GM18498 (cell line): Measurements from ENCODE around the gene HS3ST5.
"Not testable (repeated sequence)": the region's sequence is repeated elsewhere in the genome, so short reads cannot be mapped to it uniquely, and the experiment has no call there.

Source experiments
- ATAC-seq: cut with Tn5 transposase; IDR thresholded peaks from one replicate; pipeline ENCODE4 v1.9.1; 2021; ENCODE audit warnings: mild to moderate bottlenecking, moderate library complexity; ENCODE audit not compliant: unreplicated experiment

Gene HS3ST5

DNA sequence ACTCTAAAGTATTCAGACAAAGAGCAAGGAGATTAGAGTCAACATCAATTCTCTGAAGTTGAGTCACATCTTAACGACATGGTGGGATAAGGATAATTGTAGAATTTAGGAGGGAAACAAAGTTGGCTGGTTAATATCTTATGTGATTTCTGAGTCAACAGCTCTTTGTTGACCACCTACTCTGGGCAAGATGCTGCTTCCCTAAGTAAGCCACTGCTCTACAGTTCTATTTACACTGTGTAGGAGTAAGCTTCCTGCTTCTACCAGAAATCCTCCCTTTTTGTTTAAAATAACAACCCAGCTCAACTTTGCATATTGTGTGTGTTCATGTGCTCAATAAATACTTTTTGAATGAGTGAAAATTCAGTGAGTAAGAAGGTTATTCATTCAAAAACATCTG is 3.1 kb downstream of the HS3ST5 start:
- ATAC-seq: no peak

GRCh38 chr6:114334237-114334636 is 8.6 kb downstream of the HS3ST5 start:
- ATAC-seq: no peak

GRCh38 chr6:114327074-114327473 is 15.7 kb downstream of the HS3ST5 start:
- ATAC-seq: no peak

GRCh38 chr6:114323784-114324183 is 19.0 kb downstream of the HS3ST5 start:
- no peak for ATAC-seq

- no peak for ATAC-seq
Observed at GRCh38 chr6:114319749-114320148, 23.1 kb downstream of the HS3ST5 start.

DNA sequence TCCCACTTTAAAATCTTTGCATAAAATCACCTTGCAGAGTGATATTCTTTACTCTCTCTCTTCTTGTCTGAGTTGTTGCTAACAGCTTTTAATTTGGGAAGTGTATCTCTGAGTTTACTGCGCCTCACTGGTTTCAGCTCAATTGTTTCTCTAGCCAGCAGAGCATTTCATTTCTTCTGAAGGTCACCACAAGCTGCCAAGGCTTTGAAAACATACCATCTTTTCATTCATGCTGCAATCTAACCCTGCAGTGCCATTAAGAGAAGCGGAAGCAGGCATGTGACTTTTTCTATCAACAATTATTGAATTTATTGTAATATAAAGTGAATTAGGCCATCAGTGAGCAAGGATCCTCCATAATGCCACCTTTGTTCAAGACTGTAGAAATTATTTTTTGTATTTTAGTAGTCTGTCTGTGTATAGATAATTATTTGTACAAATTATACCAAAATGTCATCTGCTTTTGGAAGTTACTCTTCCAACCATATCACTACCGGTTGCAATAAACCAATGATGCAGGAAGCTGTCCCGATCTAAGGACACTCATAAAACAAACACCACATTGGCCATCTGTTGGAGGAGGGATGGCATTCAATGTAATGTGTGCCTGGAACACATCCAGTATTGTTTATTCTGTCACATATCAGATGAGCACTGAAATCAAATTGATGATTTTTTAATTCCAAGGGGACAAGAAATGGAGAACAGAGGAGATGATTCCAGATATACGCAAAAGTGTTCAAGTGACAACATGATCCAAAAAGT is 26.8 kb downstream of the HS3ST5 start:
- ATAC-seq: no peak

DNA sequence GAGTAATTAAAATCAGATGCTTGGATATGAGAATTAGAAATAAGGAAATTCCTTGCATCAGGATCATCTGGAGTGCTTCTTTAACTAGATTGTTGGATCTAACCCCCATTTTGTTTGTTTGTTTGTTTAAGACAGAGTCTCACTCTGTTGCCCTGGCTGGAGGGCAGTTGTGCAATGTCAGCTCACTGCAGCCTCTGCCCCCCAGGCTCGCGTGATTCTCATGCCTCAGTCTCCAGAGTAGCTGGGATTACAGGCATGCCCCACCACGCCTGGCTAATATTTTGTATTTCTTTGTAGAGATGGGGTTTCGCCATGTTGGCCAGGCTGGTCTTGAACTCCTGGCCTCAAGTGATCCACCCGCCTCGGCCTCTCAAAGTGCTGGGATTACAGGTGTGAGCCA is 29.0 kb downstream of the HS3ST5 start:
- not testable (repeated sequence) for ATAC-seq

DNA sequence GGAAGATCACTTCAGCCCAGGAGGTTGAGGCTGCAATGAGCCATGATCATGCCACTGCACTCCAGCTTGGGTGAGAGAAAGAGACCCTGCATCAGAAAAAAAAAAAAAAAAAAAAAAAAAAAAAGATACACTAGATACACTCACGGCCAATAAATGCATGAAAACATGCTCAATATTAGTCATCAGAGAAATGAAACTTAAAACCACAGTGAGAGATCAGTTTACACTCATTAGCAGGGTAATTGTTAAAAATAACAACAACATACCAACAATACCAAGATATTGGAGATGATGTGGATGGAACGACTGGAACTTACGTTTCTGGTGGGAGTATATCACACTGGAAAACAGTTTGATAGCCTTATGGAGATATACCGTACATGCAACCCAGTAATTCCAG is 29.9 kb downstream of the HS3ST5 start:
- ATAC-seq: no peak

DNA sequence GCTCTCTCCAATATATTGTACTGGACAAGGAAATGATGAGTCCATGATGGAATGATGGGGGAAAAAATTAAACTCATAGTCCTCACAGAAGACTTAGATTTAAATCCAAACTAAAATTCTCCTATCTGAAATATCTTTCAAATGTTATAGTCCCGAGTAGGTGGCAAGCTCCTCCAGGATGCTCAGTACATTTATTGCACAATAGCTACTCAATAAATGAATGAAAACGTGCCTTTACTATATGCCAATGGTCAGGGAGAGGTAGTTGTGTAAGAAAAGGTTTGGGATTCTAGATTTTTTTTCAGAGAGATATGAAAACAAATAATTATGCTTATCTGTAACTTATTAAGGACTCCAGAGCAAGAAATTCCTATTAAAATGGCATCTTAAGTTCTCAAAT is 32.8 kb downstream of the HS3ST5 start:
- no peak for ATAC-seq

DNA sequence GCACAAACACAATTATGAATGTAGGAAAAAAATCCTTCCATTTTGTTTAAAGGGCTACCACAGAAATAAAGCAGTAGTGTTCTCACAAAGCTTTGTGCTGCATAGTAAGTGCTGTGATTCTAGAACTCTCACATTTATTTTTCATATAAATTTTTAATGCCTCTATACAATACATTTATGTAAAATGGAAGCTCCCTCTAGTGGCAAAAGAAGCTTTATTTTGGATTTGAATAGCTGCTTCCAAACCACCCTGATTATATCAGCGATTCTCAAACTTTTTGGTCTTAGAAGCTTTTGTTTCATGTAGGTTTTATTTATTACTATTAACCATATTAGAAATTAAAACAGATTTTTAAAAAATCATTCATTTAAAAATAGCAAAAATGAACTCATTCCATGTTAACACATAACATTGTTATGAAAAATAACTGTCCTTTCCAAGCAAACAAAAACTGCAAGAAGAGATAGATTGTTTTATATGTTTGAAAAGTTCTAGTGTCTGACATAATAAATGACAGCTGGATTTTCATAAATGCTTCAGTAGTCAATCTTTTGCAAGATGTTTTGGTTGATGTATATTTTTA is 38.4 kb downstream of the HS3ST5 start:
- ATAC-seq: no peak

GRCh38 chr6:114301596-114302219 is 41.1 kb downstream of the HS3ST5 start:
- ATAC-seq: no peak

- no peak for ATAC-seq
Observed at GRCh38 chr6:114297135-114297534, 45.7 kb downstream of the HS3ST5 start.

GRCh38 chr6:114292431-114292830 is 50.4 kb downstream of the HS3ST5 start:
- no peak for ATAC-seq

GRCh38 chr6:114291428-114291827 is 51.4 kb downstream of the HS3ST5 start:
- no peak for ATAC-seq

DNA sequence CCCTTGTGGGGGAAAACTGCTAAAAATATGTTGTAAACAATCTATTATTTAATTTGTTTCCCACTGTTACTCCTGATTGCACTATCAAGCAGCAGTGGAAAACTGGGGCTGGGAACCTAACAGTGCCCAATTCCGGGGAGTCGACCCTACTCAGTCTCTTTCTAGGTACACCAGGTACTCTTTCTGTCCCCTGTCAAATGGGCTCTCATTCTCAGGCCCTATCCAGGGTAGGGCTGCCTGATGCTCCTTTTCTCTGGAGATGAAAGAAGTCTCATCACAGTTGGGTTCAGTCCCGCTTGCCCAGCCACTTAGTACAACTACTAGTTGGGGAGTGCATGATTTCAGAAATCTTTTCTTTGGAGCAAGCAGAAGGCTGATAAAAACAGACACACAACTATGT is 52.0 kb downstream of the HS3ST5 start:
- no peak for ATAC-seq

DNA sequence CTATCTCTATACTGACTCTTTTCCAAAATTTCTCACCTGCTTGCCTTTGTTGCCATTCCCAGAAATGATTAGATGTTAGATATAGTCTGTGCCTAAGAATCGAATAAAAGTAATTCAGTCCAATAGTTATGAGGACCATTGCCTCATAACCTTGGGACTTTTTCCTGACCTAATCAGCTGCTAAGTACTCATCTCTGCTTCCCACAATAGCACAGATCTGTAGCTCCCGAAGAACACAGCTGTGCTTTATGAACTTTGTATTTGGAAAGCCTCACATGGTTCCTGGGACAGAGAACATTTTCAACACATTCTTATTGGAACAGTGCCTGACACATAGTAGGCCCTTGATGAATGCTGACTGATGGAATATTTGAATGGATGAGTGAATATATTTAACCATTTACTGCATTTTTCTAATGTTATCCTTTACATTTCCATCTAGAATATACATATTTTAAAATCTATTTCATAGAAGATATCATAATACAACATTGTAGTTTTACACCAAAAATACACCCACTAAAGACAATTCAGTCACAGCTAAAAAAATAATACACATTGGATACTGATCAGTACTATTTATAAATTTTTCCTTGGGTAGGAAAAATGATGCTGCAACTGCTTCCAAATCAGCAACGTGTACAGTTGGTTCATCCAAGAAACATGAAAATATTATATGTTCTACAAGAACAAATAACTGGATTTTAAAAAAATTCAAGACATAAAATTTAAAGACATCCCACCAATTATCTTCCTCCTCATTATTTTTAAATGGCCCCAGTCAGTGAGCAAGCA is 53.9 kb downstream of the HS3ST5 start:
- no peak for ATAC-seq

DNA sequence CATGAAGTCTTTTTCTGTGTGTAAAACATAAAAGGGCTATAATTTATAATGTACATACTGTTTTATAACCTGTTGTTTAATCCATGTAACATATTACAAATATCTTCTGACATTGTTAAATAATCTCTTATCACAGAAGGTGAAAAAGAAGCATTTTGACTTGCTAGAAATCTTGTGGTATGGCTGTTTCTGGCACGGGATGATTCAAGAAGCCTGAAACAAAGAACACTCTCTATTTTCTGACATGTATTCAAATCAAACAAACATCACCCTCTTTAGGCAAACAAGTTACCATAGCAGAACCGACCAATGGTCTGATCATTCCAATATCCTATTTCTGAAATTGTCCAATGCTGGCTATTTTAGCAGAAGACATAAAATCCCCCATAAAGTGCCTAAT is 55.4 kb downstream of the HS3ST5 start:
- ATAC-seq: no peak

- no peak for ATAC-seq
Observed at GRCh38 chr6:114286211-114286610, 56.6 kb downstream of the HS3ST5 start.

GRCh38 chr6:114284281-114284680 is 58.5 kb downstream of the HS3ST5 start:
- ATAC-seq: no peak

DNA sequence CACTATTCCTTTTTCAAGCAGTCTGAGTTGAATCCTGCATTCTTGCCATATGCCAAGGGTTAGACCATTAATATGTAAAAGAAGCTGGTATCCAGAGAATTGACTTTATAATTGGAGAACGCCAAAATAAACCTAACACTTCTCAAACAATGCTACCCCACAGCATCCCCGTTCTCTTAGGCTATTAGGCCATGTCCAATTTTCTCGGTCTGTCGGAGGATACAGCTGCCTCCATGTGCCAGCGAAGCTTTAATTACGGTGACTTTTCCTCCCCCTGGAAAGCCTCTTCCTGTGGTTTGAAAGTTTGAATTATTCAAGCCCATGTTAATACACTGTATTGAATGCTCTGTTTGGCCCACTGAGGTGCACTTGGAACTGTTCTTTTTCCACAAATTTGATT is 60.5 kb downstream of the HS3ST5 start:
- no peak for ATAC-seq

DNA sequence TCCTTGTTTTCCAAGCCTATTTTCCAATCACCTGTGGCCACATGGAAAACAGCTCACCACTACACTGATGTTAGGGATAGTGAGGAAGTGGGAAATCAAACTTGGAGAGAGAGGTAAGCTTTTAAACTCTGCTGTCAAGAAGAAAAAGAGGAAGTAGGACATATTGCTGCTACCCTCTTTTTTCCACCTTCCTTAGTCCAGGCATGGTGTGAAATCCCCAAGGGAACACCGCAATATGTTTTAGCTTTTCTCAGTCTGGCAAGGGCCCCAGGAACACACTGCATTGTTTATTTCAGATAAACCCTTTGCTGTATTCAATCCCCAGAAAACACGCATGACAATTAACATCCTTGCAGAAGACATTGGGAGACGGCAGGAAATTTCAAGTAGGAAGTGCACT is 61.3 kb downstream of the HS3ST5 start:
- ATAC-seq: no peak
